Measurements from ENCODE around the gene RASAL1. TPM values are rescaled to one million over a fixed set of nuclear protein-coding genes. Genes with fewer than 3 reads are reported as not detected.

The RASAL1 gene
- total RNA-seq, 1 donor from 2014 or later: 0.26 TPM

- TF ChIP-seq CTCF (IDR thresholded peaks at IDR 0.05): no peak
- H3K9me3 ChIP-seq: no peaks in the 10 kb centered on the region
- no peak overlapping the region for H3K4me3 ChIP-seq
- H3K27ac ChIP-seq: no peak overlapping the region
- DNase-seq (no peak), ATAC-seq (peak; percentile 5)
- no peaks in the 10 kb centered on the region for H3K27me3 ChIP-seq
- H3K4me1 ChIP-seq: no peaks in the 10 kb centered on the region
- peaks cover 96% of the 10 kb centered on the region for H3K36me3 ChIP-seq
- intact Hi-C loops (cut with DNase I): no loop called here
Observed at GRCh38 chr12:113165521-113166450, 30.2 kb upstream of the RASAL1 start.

GRCh38 chr12:113164014-113164413 lies 28.5 kb upstream of the RASAL1 start:
- Histone ChIP-seq H3K4me1 (no peaks in the 10 kb centered on the region), H3K4me3 (no peak overlapping the region), H3K27me3 (no peaks in the 10 kb centered on the region), H3K27ac (no peak overlapping the region), H3K9me3 (no peaks in the 10 kb centered on the region), H3K36me3 (peaks cover 96% of the 10 kb centered on the region)
- TF ChIP-seq CTCF (IDR thresholded peaks at IDR 0.05): no peak
- DNase-seq (no peak), ATAC-seq (no peak)
- intact Hi-C loops (cut with DNase I): no loop called here

GRCh38 chr12:113163030-113163360 lies 27.4 kb upstream of the RASAL1 start:
- Histone ChIP-seq H3K36me3 (peaks cover 96% of the 10 kb centered on the region), H3K9me3 (no peaks in the 10 kb centered on the region)
- ATAC-seq: no peak

GRCh38 chr12:113162102-113163029 lies 26.8 kb upstream of the RASAL1 start:
- Histone ChIP-seq H3K36me3 (peaks cover 96% of the 10 kb centered on the region), H3K4me1 (no peaks in the 10 kb centered on the region), H3K27ac (no peak overlapping the region), H3K4me3 (no peak overlapping the region), H3K27me3 (no peaks in the 10 kb centered on the region), H3K9me3 (no peaks in the 10 kb centered on the region)
- DNase-seq: no peak
- intact Hi-C loops (cut with DNase I): no loop called here
- no peak for TF ChIP-seq CTCF (IDR thresholded peaks at IDR 0.05)
- ATAC-seq: no peak

More at GRCh38 chr12:113163030-113163360, 27.4 kb upstream of the RASAL1 start:
- no peaks in the 10 kb centered on the region for H3K4me1 ChIP-seq
- H3K27me3 ChIP-seq: no peaks in the 10 kb centered on the region
- no peak for DNase-seq
- TF ChIP-seq CTCF (IDR thresholded peaks at IDR 0.05): no peak
- H3K4me3 ChIP-seq: no peak overlapping the region
- intact Hi-C loops (cut with DNase I): no loop called here
- H3K27ac ChIP-seq: no peak overlapping the region

DNA sequence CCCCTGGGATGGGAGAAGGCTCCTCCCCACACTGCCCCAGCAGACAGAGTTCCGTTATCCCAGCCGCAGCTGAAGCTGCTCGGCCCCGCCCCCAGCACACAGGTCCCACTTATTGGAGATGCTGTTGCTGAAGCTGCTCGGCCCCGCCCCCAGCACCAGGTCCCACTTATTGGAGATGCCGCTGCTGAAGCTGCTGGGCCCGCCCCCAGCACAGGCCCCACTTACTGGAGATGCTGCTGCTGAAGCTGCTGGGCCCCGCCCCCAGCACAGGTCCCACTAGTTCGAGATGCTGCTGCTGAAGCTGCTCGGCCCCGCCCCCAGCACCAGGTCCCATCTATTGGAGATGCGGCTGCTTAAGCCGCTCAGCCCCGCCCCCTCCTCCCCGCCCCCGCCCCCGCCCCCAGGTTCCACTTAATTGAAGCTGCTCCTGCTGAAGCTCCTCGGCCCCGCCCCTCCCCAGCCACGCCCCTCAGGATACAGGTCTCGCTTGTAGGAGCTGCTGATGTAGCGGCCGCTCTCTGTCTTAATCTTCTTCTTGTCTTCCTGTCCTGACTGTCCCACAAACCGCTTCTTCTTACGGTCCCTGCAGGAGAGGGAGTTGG lies 26.0 kb upstream of the RASAL1 start:
- H3K36me3 ChIP-seq: peaks cover 91% of the 10 kb centered on the region
- H3K9me3 ChIP-seq: no peaks in the 10 kb centered on the region
- H3K4me1 ChIP-seq: no peaks in the 10 kb centered on the region
- intact Hi-C loops (cut with DNase I): no loop called here
- TF ChIP-seq CTCF (IDR thresholded peaks at IDR 0.05): no peak
- H3K4me3 ChIP-seq: no peak overlapping the region
- no peak for DNase-seq
- no peaks in the 10 kb centered on the region for H3K27me3 ChIP-seq
- no peak overlapping the region for H3K27ac ChIP-seq
- no peak for ATAC-seq
